ENCODE measurements around the gene POLR3K. TPM values are rescaled to one million over a fixed set of nuclear protein-coding genes. Genes with fewer than 3 reads are reported as not detected.

The POLR3K gene
- polyA plus RNA-seq, 2 of the 4 experiments (the other 2 are of a cell fraction) = 47.6 to 50.9 TPM

DNA sequence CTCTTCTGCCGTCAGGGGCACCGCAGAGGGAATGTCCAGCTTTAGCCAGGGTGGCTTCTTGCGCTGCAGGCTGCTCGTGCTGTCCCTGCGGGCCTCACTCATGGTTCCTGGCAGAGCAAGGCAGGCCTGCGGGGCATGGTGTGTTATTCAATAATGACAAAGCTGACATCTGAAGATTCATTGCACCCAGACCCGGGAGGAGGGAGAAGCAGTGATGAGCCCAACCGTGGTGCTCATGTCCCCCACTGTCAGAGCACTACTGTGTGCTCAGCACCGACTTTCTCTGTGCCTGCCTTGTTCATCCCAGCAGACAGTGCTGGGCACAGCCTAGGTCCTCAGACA lies 11.5 kb upstream of the POLR3K start:
- CTCF ChIA-PET = interaction anchor here (0.6 to 25.2 kb wide), 22 partner anchors 8 to 349 kb away, joined by 3 to 718 read pairs (median 8); partner anchors contain the start of genes HBQ1, MPG and RHBDF1
- FAIRE-seq = no peak
- WGBS (ENCODE audit: missing lambda C conversion rate) = 54% methylated on average over 4 of the region's 9 CpGs
- Histone ChIP-seq H3K4me2 (no peak overlapping the region), H3K9me3 (no peaks in the 10 kb centered on the region), H3K27ac (no peak overlapping the region), H3K4me3 (no peak overlapping the region), H3K4me1 (no peaks in the 10 kb centered on the region; the same call in 2 of the 3 replicates)
- DNase-seq (ENCODE audit: low read depth in 1 of 2, low spot score in 1 of 2) = no peak
- POLR2A ChIA-PET = no interaction called here
- ATAC-seq = no peak
- TF ChIP-seq MAZ (IDR thresholded peaks at IDR 0.05; ENCODE audit: borderline replicate concordance, low read depth, low read length) = no peak
- no peak for TF ChIP-seq RCOR1 (IDR thresholded peaks at IDR 0.05; ENCODE audit: low read depth, low read length)
- TF ChIP-seq FOXS1 (CRISPR knock-in tag; IDR thresholded peaks at IDR 0.05) = no peak
- TF ChIP-seq HEYL (CRISPR knock-in tag; IDR thresholded peaks at IDR 0.05) = no peak
- TF ChIP-seq, protein P1, sequence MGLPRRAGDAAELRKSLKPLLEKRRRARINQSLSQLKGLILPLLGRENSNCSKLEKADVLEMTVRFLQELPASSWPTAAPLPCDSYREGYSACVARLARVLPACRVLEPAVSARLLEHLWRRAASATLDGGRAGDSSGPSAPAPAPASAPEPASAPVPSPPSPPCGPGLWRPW (IDR thresholded peaks at IDR 0.05) = no peak
- no peak for TF ChIP-seq SREBF2 (IDR thresholded peaks at IDR 0.05)
- no peak for TF ChIP-seq RARB (CRISPR knock-in tag; IDR thresholded peaks at IDR 0.05)
- TF ChIP-seq HOXA7 (CRISPR knock-in tag; IDR thresholded peaks at IDR 0.05) = no peak
- no peak for TF ChIP-seq SMC3 (IDR thresholded peaks at IDR 0.05)
- TF ChIP-seq MAFK (IDR thresholded peaks at IDR 0.05; ENCODE audit: partially characterized antibody) = no peak
- TF ChIP-seq GATA3 (IDR thresholded peaks at IDR 0.05; ENCODE audit: borderline replicate concordance) = no peak
- TF ChIP-seq MYC (IDR thresholded peaks at IDR 0.05; ENCODE audit: borderline replicate concordance, low read length) = no peak

DNA sequence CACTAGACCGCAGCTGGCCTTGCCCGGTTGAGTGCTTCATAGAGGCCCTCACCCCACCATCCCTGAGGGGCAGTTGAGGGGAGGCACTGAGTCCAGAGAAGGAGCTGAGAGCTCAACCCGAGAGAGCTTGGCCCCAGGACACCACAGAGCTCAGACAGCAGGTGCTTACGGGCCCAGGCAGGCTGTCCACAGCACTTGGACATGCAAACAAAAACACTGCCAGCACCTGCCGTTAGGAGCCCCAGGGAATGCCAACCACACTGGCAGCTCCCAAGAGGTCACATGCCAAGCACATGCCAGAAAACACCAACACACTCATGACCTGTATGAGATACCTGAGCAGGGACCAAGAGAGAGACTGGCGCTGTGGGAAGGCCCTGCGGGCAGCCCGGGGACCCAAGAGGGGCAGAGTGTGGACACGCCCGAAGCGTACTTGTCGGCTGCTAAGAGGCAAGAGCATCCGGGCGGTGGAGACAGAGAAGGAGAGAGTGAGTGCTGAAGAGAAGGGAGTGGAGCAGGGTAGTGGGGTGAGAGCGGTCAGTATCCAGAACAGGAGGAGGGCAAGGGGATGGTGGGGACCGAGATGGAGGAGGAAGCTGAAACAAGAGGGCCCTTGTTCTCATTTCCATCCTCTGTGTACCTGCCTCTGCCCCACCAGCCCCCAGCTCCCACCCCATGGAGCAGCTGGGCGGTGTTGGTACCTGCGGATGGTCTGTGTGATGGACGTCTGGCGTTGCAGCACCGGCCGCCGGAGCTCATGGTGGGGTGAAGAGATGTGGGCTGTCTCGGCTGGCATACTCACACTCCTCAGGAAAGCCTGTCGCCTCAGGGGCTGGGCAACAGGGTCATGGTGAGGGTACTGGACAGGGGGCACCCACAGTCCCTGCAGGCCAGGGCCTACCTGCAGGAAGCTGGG lies 10.8 kb upstream of the POLR3K start:
- POLR2A ChIA-PET = no interaction called here
- no peak for FAIRE-seq
- H3K4me2 ChIP-seq = no peak overlapping the region
- no peak for ATAC-seq
- H3K9me3 ChIP-seq = no peaks in the 10 kb centered on the region
- TF ChIP-seq, protein P2, sequence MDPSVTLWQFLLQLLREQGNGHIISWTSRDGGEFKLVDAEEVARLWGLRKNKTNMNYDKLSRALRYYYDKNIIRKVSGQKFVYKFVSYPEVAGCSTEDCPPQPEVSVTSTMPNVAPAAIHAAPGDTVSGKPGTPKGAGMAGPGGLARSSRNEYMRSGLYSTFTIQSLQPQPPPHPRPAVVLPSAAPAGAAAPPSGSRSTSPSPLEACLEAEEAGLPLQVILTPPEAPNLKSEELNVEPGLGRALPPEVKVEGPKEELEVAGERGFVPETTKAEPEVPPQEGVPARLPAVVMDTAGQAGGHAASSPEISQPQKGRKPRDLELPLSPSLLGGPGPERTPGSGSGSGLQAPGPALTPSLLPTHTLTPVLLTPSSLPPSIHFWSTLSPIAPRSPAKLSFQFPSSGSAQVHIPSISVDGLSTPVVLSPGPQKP (IDR thresholded peaks at IDR 0.05; ENCODE audit: low read depth, low read length) = no peak
- no peak for TF ChIP-seq FOSB (CRISPR knock-in tag; IDR thresholded peaks at IDR 0.05)
- no peak for TF ChIP-seq EHMT2 (IDR thresholded peaks at IDR 0.05; ENCODE audit: low read depth)
- no peak for TF ChIP-seq ZSCAN20 (CRISPR knock-in tag; IDR thresholded peaks at IDR 0.05)
- TF ChIP-seq, protein P1 (IDR thresholded peaks at IDR 0.05) = no peak
- TF ChIP-seq, protein P3, sequence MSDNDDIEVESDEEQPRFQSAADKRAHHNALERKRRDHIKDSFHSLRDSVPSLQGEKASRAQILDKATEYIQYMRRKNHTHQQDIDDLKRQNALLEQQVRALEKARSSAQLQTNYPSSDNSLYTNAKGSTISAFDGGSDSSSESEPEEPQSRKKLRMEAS (IDR thresholded peaks at IDR 0.05) = no peak
- TF ChIP-seq HOXA7 (CRISPR knock-in tag; IDR thresholded peaks at IDR 0.05) = no peak
- TF ChIP-seq, protein P4, sequence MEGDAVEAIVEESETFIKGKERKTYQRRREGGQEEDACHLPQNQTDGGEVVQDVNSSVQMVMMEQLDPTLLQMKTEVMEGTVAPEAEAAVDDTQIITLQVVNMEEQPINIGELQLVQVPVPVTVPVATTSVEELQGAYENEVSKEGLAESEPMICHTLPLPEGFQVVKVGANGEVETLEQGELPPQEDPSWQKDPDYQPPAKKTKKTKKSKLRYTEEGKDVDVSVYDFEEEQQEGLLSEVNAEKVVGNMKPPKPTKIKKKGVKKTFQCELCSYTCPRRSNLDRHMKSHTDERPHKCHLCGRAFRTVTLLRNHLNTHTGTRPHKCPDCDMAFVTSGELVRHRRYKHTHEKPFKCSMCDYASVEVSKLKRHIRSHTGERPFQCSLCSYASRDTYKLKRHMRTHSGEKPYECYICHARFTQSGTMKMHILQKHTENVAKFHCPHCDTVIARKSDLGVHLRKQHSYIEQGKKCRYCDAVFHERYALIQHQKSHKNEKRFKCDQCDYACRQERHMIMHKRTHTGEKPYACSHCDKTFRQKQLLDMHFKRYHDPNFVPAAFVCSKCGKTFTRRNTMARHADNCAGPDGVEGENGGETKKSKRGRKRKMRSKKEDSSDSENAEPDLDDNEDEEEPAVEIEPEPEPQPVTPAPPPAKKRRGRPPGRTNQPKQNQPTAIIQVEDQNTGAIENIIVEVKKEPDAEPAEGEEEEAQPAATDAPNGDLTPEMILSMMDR (IDR thresholded peaks at IDR 0.05) = no peak
- no peak for TF ChIP-seq HEYL (CRISPR knock-in tag; IDR thresholded peaks at IDR 0.05)
- TF ChIP-seq CBX2 (IDR thresholded peaks at IDR 0.05; ENCODE audit: borderline replicate concordance, low read depth) = no peak
- TF ChIP-seq NPAS2 (CRISPR knock-in tag; IDR thresholded peaks at IDR 0.05; ENCODE audit: borderline replicate concordance) = no peak
- TF ChIP-seq EHF (CRISPR knock-in tag; IDR thresholded peaks at IDR 0.05) = no peak
- TF ChIP-seq ZFP36 (IDR thresholded peaks at IDR 0.05; ENCODE audit: borderline replicate concordance, partially characterized antibody) = no peak
- no peak for TF ChIP-seq MYC (IDR thresholded peaks at IDR 0.05; ENCODE audit: borderline replicate concordance, low read length)
- TF ChIP-seq KDM1A (IDR thresholded peaks at IDR 0.05; ENCODE audit: low read depth) = no peak
- TF ChIP-seq MAZ (IDR thresholded peaks at IDR 0.05; ENCODE audit: borderline replicate concordance, low read depth, low read length) = no peak
- TF ChIP-seq RARB (CRISPR knock-in tag; IDR thresholded peaks at IDR 0.05) = no peak
- TF ChIP-seq, protein P5, sequence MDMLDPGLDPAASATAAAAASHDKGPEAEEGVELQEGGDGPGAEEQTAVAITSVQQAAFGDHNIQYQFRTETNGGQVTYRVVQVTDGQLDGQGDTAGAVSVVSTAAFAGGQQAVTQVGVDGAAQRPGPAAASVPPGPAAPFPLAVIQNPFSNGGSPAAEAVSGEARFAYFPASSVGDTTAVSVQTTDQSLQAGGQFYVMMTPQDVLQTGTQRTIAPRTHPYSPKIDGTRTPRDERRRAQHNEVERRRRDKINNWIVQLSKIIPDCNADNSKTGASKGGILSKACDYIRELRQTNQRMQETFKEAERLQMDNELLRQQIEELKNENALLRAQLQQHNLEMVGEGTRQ (IDR thresholded peaks at IDR 0.05) = no peak
- DNase-seq (ENCODE audit: low read depth in 1 of 2, low spot score in 1 of 2) = no peak
- 91% methylated on average over 22 of the region's 25 CpGs for WGBS (ENCODE audit: missing lambda C conversion rate)
- no peaks in the 10 kb centered on the region; the same call in 2 of the 3 replicates for H3K4me1 ChIP-seq
- CTCF ChIA-PET = interaction anchor here (0.6 to 25.2 kb wide), 13 partner anchors 7 to 349 kb away, joined by 3 to 718 read pairs (median 11); partner anchors contain the start of genes HBQ1, MPG and RHBDF1
- H3K27ac ChIP-seq = no peak overlapping the region
- H3K4me3 ChIP-seq = no peak overlapping the region
